Measurements from ENCODE around the gene AKAP13. TPM values are rescaled to one million over a fixed set of nuclear protein-coding genes. Genes with fewer than 3 reads are reported as not detected.

AKAP13 gene
- polyA plus RNA-seq, 3 donors: 42.2 to 83.3 (median 49.0) TPM

DNA sequence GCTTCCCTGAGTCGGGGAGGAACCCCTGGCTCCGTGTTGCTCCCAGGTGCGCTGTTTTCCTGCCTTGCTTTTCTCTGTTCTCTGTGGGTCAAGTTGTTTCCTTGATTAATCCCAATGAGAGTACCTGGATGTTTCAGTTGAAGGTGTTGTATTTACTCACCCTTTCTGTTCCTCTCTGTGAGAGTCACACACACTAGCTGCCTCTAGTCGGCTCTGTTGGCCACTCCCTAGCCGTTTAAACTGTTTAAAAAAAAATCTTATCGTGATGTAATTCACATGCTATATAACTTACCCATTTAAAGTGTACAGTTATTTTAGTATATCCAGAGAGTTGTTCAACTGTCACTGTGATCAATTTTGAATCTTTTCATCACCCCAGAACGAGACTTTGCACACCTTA, 74.0 kb downstream of the AKAP13 start:
- H3K27ac ChIP-seq (ENCODE audit: low read depth, low read length): no peak overlapping the region
- 61 to 83% (median 80%) methylated on average over 7 of the region's 7 CpGs for WGBS, 3 donors

DNA sequence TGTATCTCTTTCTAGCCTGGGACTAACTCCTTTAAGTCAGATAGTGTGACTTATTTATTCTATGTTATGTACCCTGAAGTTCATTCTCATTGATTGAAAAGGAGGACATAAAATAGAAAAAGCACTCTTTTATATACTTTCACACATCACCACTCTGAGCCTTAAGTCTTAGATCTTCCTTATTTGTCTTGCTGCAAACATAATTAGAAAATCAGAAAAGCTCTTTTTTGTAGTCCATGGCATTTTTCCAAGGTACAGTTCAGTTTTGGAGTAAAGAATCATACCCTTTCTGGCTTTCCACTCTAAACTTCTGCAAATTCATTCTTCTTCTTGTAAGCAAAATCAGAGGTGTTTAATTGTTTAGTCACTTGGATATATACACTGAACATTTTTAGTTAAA, 75.5 kb downstream of the AKAP13 start:
- H3K27ac ChIP-seq (ENCODE audit: low read depth, low read length): no peak overlapping the region

DNA sequence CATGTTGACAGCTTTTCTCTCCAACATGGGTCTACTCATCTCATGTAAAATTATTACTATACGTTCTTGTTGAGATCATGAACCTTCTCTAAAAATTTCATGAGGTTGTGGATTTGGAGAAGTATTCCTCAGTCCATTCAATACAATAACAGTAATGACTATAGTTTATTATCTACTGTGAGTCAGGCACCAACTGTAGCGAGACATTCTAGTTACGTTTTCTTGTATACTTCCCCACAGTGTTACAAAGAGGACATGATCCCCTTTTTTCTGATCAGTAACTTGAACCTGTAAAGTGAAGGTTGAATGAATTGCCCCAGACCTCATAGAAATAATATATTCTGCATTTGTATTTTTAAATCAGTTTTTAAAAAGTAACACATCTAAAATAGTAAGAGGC, 76.4 kb downstream of the AKAP13 start:
- 96% methylated on average over 3 of the region's 3 CpGs for WGBS, 3 donors

DNA sequence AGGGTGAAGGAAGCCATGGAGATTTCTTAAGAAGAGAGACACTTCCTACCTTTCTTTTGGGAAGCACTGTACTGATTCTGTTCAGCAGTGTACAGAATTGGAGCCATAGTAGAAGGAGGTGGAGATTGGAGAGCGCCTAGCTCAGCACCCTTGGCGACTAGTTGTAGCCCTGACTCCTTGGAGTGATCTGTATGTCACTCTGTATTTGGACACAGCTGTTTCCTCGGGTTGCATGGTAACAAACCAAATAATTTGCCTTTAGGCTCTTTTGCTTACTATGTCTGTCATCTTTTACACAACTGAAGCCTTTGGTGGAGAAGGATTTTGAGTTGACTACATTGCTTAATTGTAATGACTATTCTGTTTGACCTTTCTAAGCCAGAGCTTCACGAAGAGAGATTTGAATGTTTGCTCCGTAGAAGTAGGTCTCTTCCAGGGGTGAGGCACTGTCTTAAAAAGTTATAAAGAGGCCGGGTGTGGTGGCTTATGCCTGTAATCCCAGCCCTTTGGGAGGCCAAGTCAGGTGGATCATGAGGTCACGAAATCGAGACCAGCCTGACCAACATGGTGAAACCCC, 77.1 kb downstream of the AKAP13 start:
- whole genome bisulfite sequencing, 3 donors: 92 to 96% (median 92%) methylated on average over 8 of the region's 8 CpGs
- H3K27ac ChIP-seq (ENCODE audit: low read depth, low read length): no peak overlapping the region

More for the DNA sequence above, 76.4 kb downstream of the AKAP13 start:
- H3K27ac ChIP-seq (ENCODE audit: low read depth, low read length): no peak overlapping the region

DNA sequence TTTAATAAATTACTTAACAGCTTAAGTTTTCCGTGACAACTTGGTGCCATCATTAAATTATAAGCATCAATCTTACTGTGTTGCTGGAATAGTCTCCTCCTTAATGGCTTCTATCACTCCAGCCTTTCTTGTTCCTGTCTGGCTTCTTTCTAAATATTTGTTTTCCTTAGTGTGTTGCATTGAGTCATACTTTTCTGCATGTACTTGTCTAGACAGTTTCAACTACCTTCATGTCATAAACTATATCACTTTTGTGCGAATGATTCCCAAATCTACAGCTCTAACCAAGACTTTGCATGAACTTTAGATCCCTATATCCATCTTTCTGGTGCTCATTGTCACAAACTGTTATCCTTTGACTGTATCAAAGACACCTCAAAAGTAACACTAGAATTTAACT, 78.4 kb downstream of the AKAP13 start:
- no peak overlapping the region for H3K27ac ChIP-seq (ENCODE audit: low read depth, low read length)
- 96 to 97% (median 97%) methylated on average over 2 of the region's 2 CpGs for WGBS, 3 donors

DNA sequence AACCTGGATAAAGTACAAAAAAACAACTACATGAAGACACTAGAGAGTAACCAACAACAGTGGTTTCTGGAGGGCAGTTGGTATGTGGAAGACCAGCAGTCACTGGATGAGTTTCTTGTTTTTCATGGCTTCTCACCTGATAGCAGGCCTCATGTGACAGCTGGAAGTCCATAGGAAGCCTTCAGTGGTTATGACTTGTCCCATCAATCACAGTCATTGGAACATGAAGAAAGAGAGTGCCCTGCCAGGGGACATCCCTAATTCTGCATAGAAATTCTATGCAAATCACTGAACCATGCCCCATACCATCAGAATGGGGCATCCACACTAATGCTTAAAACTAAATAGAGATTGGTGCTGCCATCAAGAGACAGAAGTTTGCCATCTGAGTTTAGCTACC, 81.6 kb downstream of the AKAP13 start:
- no peak overlapping the region for H3K27ac ChIP-seq (ENCODE audit: low read depth, low read length)

DNA sequence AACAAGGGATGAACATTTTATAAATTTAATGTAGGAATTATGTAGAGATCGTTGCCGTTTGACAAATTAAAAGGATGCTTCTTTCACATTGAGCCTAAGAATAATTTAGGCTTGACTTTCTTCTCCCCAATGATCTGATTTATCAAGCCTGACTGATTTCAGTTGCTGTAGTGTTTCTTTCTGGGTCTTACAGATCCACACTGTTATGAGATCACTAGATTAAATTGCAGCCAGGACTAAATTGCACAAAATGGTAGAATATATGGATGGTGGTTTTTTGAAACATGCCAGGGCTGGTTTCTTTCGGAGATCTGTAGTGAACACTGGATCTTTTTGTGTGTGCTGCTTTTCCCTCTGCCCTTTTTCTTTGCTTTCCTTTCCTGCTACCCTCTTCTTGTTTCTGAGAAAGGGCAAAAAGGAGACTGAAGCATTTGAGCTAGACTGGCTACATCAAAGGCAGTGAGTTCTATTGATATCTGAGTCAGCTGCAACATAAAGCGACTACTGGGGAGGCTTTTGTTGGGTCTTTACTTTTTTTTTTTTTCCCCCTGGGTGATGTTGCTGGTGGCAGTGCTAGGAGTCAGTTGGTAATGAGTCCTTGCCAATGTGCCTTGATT, 83.0 kb downstream of the AKAP13 start:
- no peak overlapping the region for H3K27ac ChIP-seq (ENCODE audit: low read depth, low read length)
- 93 to 97% (median 95%) methylated on average over 4 of the region's 4 CpGs for WGBS, 3 donors

DNA sequence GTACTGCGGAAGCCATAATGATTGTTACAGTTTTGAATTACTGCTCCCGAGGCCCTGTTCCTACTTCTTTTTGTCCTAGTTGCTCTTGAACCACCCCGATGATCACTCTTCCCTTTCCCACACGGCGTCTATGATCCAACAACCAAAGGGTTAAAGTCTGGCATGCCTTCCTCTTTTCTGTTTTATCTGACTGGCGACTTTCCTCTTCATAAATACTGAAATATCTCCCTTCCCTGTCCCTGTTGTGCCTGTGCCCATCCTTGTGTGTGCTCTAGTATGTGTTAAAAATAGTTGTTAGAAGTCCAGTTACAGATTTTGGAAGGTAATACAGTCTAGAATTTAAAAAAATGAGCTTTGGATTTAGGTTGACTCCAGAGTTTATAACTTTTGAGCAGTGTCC, 83.6 kb downstream of the AKAP13 start:
- H3K27ac ChIP-seq (ENCODE audit: low read depth, low read length): no peak overlapping the region

DNA sequence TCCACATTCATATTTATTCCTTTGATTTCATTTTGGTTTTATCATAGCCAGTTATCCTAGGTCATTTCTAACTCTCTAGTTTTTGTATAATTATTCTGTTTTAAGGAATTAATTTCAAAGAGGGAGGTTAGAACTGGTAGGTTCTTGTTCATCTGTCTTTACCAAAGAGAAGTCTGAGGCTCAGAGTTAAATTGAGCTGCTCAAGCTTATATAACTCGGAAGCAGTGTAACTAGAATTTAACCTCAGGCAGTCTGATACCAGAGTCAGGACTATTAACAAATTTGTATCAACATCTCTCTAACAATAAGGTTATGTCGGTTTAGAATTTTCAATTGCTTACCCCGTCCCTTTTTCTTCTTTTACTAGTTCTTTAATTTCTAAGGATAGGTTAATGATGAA, 84.1 kb downstream of the AKAP13 start:
- 79 to 93% (median 89%) methylated on average over 3 of the region's 3 CpGs for WGBS, 3 donors

More for the DNA sequence above, 83.6 kb downstream of the AKAP13 start:
- WGBS, 3 donors: 56 to 69% (median 56%) methylated on average over 6 of the region's 6 CpGs

DNA sequence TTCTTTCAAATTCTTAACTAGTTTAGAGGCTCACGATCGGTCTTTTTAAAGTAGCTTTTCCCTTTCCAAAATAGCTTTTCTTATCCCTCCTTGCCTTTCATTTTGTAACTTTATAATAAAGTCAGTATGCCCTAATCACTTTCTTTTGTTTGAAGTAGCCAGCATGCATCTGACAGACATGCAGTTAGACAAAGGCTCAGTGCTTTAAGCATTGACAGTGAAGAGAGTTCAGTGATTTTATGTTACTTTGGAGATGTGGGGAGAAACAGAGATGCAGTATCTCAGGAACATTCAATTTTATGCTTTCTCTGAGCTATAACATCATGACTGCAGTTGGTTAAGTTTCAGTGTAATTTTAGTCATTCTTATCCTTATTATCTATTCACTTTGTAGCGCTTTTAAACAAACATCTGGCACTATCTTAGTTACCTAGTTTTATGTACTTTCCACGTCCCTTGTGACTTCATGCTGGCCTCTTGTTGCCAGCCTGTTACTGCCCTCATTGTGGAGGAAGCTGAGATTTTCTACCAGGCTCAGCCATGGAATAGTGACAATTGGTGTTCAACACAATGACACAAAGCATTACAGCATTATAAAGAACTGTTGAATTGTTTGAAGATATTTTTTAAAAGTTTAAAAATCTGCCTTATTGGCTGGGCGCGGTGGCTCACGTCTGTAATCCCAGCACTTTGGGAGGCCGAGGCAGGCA, 90.3 kb downstream of the AKAP13 start:
- no peak overlapping the region for H3K27ac ChIP-seq (ENCODE audit: low read depth, low read length)
- WGBS, 3 donors: 69 to 94% (median 86%) methylated on average over 8 of the region's 8 CpGs

More for the DNA sequence above, 84.1 kb downstream of the AKAP13 start:
- H3K27ac ChIP-seq (ENCODE audit: low read depth, low read length): no peak overlapping the region

DNA sequence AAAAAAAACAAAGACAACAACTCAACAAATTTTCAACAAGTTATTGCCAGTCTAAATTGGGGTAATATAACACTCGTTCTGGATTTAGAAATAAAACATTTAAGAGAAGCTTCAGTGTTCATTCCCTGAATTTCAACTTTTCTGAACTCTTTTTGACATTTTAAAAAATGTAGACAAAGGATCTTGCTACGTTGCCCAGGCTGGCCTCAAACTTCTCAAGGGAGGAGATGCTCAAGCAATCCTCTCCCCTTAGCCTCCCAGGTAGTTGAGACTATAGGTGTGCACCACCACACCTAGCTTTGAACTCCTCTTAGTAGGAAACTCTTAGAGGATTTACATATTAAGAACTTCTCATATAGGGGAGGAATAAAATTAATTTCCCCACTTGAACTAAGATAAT, 91.9 kb downstream of the AKAP13 start:
- H3K27ac ChIP-seq (ENCODE audit: low read depth, low read length): no peak overlapping the region
- WGBS, 3 donors: 95 to 99% (median 98%) methylated on average over 2 of the region's 2 CpGs

DNA sequence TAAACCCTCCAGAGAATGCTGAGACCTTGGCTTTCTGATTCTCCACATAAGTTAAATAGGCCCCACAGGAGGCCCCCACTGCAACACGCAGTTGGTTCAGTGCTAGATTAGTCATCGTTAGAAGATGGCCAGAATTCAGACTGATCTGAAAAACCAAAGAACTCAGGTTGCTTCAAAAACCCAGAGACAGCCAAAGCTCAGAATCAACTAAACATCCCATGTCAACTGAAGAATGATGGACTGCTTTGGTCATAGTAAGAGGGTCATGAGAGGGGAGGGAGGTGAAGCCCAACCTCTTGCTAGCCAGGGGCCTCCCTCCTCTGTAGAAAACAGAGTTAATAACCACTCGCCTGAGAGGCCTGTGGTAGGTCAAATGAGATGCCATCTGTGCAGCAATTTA, 93.1 kb downstream of the AKAP13 start:
- WGBS, 3 donors: 44 to 67% (median 58%) methylated on average over 3 of the region's 3 CpGs

DNA sequence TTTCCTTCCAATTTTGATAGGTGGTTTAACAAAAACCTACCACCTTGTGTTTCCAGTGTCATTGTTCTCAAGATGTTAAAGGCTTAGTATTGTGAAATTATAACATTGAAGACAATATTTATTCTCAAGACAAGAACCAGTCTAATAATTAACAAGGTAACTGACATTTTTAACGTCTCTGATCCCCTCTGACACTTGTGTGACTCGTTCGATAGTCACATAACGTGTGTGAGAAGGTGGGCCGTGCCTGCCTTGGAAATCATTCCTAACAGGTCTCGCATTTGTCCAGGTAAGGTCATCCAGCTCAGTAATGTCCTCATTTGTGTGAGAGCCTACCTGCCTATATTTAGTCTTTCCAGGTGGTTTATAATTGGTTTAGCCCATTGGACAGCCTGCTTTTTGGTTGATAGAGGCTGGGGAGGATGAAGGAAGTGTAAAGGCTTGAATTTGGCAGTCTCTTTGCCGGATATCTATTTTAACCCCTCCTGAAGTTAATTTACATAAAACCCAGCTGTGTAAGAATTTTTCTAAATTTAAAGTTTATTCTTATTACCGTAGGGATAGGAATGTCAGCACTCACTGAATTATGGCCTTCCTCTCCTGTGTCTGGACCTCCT, 94.4 kb downstream of the AKAP13 start:
- 61 to 69% (median 66%) methylated on average over 8 of the region's 8 CpGs for WGBS, 3 donors
- H3K27ac ChIP-seq (ENCODE audit: low read depth, low read length): no peak overlapping the region

More for the DNA sequence above, 93.1 kb downstream of the AKAP13 start:
- H3K27ac ChIP-seq (ENCODE audit: low read depth, low read length): no peak overlapping the region

DNA sequence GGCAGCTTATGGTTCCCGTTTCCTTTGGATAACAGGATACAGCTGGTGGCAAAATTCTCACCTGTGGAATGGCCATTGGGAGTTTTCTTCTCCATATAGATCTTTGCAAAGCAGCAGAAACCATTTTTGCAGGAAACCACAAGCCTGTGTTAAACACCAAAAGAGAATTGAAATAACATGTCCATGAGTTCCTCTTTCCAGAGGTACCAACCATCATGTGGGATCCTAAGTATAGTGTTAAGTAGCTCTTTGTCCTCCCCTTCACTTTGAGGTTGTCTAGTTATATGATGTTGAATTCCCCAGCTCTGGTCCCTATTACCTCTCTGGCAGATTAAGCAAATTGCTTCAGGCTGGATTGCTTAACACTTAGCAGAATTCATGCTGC, 94.9 kb downstream of the AKAP13 start:
- 38 to 79% (median 62%) methylated on average over 1 of the region's 1 CpG for WGBS, 3 donors
- H3K27ac ChIP-seq (ENCODE audit: low read depth, low read length): no peak overlapping the region

DNA sequence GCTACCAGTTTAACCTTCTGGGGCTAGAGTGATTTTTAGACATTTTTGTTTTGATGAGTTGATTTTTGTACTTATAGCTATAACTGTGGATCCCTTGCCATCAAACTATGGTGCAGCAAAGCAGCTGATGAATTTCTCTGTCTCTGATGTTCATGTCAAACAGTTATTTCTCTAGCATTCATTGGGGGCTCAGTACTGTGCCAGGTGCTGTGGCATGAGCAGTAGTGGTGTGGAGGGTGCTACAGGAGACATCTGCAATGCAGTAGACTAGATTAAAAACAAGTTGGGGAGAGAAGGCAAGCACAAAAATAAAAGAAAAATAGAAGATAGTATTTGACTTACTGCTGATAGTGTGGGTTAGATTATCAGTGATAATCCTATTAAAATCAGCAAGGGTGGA, 95.3 kb downstream of the AKAP13 start:
- no peak overlapping the region for H3K27ac ChIP-seq (ENCODE audit: low read depth, low read length)

DNA sequence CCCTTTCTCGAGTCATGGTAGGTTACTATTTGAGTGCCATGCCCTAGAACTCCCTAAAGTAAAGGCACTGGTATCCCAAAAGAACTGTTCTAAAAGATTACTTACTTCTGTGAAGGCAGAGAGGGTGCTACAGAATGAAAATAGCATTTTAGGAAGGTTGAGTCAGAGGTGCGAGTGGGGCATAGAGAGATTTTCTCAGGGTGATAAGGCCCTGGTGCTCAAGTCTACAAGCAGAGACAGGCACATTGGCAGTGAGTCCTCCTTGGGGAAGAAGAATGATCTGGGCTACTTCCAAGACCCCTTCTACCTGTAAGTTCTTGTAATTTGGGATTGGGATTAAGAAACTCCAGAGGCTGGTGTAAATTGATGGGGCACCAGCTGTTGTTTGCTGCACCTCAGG, 96.7 kb downstream of the AKAP13 start:
- 67 to 96% (median 96%) methylated on average over 2 of the region's 2 CpGs for WGBS, 3 donors
- H3K27ac ChIP-seq (ENCODE audit: low read depth, low read length): no peak overlapping the region

DNA sequence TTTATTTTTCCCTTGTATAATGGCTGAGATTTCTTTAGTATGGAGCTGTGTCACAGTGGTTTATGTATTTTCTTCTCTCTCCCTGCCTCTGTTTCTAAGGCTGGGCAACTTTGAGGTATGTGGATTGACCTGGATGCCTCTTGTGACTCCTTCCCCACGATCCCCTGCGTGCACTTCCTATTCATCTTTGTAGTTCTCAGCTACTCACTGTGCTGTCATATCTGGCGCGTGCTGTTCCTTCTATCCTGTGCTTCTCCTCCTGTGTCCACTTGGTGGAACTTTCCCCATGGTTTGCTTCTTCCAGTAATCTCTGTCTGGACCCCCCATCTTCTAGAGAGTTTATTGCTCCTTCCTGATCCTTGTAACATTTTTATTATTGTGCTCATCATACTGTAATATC, 97.3 kb downstream of the AKAP13 start:
- 55 to 69% (median 61%) methylated on average over 4 of the region's 4 CpGs for WGBS, 3 donors
- no peak overlapping the region for H3K27ac ChIP-seq (ENCODE audit: low read depth, low read length)

DNA sequence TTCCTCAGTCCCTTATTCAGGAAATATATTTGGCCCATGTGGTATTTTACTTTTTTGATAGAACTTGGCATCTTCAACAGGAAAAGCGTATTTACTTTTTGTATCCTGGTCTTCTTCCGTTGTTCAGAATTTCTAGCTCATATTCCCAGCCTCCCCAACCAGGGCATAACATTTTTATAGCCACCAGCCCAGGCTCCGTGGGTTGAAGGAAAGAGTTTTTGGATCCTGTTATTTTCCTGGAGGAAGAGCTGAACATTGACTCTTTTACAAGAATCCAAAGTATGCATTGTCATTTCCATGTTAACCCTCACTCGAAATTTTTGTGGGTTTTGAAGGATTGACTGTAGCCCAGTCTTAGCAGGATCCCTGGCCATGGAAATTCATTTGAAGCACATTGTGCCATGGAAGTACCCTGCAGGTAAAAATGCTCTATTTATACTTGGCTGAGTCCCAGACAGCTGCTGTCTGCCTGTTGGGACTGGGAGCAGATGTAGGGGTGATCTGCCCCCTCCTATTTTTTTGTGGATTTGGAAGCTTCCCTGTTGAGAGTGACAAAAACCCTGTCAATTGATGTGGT, 98.8 kb downstream of the AKAP13 start:
- 26 to 51% (median 30%) methylated on average over 4 of the region's 4 CpGs for WGBS, 3 donors
- no peak overlapping the region for H3K27ac ChIP-seq (ENCODE audit: low read depth, low read length)

DNA sequence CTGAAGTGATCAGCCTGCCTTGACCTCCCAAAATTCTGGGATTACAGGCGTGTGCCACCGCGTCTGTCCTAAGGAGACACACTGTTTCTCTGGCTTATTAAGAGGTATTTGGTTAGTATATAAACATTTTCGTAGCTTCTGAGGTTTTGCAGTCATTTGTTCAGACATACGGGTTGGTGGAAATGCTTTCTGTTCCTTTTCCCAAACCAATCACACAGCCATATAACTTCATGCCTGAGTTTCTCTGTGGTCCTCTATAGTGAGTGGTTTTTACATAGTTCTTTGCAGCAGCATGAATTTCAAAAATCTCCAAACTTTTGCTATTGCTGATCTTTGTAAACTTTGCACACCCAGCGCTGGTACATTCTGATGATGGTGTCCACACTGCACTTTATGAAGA, 100.5 kb downstream of the AKAP13 start:
- H3K27ac ChIP-seq (ENCODE audit: low read depth, low read length): no peak overlapping the region
- 83 to 92% (median 84%) methylated on average over 6 of the region's 6 CpGs for WGBS, 3 donors

All from adipose tissue (tissue), 3 donors.